Activated CD4-positive, CD25-positive, alpha-beta regulatory T cell (primary cell): Measurements from ENCODE around the gene DPP7.

ENCODE experiments used
- DNase-seq, 4 experiments: peaks; one replicate each; lab custom pipeline; 2025; lab: John Stamatoyannopoulos, UW

The DPP7 gene

GRCh38 chr9:137111788-137112563 is 2.6 kb downstream of the DPP7 start:
- DNase-seq = no peak

DNA sequence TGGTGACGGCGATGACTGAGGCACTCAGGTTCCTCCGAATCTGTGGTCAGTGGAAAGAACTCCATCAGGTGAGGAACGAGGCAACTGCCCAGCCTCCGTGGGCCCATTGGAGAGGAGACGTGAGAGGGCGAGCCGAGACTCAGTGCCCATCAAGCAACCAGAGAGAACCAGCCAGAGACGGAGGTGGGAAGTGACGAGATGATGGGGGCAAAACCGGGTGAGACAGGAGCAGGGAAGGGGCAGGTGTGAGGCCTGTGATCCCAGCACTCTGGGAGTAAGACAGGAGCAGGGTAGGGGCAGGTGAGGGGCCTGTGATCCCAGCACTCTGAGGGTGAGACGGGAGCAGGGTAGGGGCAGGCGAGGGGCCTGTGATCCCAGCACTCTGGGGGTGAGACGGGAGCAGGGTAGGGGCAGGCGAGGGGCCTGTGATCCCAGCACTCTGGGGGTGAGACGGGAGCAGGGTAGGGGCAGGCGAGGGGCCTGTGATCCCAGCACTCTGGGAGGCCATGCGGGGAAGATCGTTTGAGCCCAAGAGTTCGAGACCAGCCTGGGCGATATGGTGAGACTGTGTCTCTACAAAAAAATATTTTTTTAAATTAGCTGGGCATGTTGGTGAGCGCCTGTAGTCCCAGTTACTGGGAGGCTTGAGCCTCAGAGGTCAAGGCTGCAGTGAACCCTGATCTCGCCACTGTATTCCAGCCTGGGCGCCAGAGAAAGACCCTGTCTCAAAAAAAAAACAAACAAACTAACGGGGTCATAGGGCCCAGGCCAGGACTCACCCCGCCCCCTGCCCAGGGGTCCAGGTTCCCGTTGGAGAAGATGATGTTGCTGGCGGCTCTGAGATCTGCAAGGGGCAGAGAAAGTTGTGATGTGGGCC is 3.4 kb downstream of the DPP7 start:
- no peak for DNase-seq

DNA sequence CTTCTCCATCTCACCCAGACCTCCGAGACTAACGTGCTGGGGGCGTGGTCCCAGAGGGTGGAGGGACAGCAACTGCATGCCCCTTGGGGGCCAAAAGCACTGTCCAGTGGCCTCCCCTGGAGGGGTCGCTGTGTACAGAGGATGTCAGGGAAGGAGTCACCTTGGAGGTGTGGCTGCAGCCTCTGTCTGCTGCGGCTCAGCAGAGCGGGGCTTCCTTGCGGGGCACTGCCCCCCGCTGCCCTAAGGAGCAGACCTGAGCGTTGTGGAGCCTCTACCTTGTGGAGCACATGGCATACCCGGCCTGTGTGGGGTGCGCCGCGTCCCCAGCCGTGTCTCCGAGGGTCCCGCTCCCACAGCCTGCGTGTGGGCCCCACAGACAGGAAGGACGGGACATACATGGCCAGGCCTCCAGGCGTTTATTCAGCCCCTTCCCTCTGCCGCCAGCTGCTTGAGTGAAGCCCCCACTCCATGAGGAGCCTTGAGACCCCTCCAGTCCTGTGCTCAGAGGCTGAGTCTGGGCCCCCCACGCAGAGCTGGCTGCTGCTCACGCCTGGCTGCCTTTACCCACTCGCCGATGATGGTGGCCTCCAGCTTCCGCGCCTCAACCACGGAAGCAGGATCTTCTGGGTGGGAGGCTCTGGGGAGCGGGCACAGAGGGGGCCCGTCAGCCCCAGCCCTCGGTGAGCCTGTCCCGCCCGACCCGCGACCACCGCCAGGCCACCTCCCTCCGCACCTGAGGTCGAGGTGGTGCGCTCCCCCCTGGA is 4.2 kb downstream of the DPP7 start:
- DNase-seq = no peak

GRCh38 chr9:137109250-137110146 is 5.0 kb downstream of the DPP7 start:
- no peak for DNase-seq

DNA sequence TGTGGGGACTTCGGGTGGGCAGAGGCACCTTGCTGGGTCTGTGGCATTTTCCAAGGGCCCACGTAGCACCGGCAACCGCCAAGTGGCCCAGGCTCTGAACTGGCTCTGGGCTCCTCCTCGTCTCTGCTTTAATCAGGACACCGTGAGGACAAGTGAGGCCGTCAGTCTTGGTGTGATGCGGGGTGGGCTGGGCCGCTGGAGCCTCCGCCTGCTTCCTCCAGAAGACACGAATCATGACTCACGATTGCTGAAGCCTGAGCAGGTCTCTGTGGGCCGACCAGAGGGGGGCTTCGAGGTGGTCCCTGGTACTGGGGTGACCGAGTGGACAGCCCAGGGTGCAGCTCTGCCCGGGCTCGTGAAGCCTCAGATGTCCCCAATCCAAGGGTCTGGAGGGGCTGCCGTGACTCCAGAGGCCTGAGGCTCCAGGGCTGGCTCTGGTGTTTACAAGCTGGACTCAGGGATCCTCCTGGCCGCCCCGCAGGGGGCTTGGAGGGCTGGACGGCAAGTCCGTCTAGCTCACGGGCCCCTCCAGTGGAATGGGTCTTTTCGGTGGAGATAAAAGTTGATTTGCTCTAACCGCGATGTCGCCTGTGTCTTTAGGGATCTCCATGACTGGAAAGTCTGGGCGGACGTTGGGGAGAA is 5.8 kb downstream of the DPP7 start:
- DNase-seq = no peak

- DNase-seq = no peak
Measured at GRCh38 chr9:137107982-137108381, 6.6 kb downstream of the DPP7 start.

- no peak for DNase-seq
Measured at GRCh38 chr9:137107312-137107921, 7.1 kb downstream of the DPP7 start.

DNA sequence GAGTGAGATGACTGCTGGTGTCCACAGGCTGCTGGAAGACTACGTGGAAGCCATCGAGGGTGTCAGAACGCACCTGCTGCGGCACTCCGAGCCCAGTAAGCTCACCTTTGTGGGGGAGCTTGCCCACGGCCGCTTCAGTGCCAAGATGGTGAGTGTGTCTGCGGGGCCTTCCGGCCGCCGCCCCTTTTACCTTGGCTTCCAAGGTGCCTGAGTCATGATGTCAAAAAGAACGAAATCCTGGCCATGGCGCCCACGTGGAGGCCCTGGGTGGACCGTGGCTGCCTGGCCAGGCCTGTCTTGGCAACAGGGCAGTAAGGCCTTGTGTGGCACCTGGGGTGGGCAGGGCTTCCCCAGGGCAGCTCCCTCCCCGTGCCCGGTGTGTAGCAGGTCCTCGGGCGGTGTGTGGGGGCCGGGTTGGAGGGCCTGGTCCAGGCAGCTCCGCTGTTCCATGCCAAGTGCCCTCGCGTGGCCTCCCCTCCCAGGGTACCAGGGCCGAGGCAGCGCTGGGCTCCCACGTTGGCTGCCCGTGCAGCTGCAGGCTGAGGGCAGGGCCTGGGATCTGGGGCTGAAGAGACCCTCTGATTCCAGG is 7.8 kb downstream of the DPP7 start:
- DNase-seq = no peak

GRCh38 chr9:137105814-137106661 is 8.5 kb downstream of the DPP7 start:
- DNase-seq = no peak

GRCh38 chr9:137103206-137103999 is 11.1 kb downstream of the DPP7 start:
- no peak for DNase-seq

GRCh38 chr9:137099231-137099630 is 15.3 kb downstream of the DPP7 start:
- DNase-seq = no peak

DNA sequence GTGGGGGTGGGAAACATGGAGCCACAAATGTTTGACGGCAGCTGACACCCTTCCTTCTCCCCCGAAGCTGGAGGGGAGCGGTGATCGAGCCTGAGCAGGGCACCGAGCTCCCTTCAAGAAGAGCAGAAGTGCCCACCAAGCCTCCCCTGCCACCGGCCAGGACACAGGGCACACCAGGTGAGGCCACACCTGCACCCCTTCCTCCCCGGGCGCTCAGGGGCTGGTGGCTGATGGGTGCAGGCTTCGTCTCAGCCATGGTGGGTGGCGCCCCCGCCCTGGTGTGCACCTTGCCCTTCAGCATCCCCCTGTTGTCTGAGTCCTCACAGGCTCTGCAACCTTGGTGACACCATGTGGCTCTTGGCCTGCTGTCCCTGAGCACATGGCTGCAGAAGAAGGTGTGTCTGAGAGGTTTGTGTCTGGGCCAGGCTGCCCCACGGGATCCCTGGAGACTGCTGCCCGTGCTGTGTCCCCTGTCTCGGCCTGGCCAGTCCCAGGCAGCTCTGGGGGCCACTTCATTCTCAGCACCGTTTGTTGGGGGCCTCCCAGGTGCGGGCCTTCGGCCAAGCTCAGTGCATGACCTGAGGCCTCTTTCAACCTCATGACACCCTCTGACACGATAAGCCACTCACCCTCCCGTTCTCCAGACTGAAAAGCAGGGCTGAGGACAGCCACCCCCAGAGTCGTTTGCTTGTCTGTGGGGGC is 16.6 kb downstream of the DPP7 start:
- DNase-seq = no peak

DNA sequence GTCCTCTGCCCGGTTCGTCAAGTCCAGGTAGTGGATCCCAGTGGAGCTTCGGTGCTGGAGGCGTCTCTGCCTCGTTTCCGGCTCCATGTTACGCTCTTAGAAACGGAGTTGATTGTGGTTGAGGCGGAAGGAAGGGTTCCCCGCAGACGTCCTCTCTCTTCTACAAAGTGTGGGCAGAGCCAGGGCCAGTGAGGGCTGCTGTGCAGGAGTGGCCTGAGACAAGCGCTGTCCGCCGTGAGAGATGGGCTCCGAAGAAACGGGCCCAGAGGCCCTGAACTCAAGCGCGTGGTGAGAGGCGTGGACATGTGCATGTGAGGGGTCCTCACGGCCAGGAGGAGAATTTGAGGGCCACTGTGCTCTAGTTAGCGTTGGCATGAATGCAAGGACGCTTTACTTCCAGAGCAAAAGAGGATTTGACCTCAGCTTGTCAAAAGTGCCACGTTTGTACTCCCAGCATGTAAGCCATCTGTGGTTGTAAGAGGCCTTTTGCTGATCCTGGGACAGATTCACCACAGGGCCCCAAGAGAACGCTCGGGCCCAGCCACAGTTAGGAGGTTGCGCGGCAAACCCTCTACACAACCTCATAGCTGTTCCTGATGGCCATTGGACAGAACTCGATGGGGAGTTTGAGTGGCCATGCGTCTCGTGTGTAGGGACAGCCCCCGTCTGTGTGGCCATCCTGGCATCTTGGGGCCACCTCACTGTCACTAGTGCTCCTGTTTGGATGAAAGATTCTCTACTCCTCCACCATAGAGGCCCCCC is 17.6 kb downstream of the DPP7 start:
- no peak for DNase-seq

DNA sequence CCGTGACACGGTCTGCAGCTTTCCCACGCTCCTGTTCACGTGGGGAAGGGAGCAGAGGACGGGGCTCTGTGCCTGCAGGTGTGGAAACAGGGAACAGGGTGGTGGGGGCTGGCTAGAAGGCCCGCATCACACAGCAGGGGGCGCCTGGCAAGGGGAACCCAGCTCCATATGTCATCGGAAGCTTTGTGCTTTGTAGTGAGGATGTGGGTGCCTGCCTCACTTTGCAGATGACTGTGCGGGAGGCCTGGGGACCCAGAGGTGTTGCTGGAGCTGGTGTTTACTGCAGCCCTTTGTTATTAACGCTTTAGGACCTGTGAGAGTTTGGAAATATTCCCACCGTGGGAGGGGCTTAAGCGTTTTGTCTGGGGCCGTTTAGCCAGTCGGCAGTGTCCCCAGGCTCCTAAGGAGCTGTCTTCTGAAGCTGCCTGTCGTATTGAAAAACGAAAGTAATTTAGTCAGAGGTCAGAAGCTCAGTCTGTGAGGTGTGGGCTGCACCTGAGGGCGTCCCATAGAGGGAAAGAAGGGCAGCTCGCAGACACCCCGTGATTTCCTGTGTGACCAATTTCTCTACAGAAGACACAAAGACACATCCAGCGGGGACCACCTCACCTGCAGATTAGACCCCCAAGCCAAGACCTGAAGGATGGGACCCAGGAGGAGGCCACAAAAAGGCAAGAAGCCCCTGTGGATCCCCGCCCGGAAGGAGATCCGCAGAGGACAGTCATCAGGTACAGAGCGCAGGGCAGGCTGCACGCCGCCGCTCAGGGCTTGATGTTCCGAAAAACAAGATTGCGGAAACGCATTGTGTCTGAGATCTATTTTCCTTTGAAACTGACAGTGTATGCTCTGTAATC is 18.6 kb downstream of the DPP7 start:
- peak; percentile 57 to 79 (median 72) for DNase-seq

DNA sequence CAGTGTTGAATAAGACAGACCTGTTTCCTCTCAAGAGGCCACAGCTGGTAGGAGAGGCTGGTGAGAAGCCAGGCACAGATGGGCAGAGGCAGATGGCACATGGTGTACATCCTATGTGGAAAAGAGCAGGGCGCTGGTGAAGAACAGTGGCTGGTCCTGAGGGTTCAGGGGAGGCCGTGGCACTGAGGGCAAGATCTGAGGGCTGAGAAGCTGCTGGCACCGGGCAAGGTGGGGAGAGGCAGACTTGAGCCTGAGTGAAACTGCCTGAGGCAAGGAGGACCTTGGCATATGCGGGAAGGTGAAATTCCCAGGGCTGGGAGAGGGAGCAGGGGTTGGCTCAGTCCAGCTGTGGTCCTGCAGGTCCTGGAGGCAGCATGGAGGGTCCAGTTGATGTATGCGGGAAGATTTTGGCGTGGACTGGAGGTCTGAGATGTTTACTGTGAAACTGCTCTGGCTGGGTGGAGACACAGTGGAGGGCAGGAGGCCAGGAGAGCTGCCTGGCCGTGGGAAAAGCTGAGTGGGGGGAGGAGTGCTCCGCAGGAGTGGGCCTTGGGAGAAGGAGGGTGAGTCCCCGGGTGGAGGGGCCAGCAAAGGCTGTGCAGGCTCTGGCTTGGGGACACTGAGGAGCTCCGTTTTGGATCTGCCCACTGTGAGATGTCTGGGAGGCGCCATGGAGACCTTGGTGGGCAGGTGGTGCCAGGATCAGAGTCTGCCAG is 25.1 kb downstream of the DPP7 start:
- no peak for DNase-seq
